Femur (tissue), 1 donor: Measurements from ENCODE around the gene RNF150.

Experiments used
- DNase-seq: peaks from one replicate; pipeline ENCODE4 v3.0.0-alpha.2; 2017

Gene RNF150

DNA sequence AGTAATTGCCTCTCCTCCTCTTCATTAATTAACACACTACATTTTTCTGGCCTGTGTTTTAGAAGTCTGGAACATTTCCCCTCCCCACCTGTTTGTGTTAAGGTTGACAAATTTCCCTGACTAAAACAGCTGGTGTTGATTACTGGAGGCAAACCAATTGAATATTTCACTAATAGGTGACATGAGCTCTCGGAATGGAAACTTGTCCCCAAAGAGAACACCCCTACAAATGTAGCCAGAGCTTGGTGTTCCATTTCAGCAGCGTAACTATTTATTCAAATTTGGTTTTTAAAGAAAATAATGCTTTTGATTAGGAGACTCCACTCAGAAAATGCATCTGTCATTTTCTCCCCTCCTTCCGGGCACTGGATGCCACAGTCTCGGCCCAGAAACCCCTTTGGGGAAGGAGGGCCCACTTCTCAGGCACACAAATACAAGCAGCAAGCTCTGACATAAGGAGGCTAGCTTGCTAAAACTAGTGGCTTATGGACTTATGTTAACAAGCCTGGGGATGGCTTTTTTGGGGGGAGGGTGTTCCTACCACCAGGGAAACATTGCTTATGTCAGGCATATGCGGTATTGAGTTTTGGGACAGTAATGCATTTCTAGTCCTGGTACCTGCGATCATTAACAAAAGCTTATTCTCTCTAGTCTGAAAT is 2.2 kb downstream of the RNF150 start:
- no peak for DNase-seq

DNA sequence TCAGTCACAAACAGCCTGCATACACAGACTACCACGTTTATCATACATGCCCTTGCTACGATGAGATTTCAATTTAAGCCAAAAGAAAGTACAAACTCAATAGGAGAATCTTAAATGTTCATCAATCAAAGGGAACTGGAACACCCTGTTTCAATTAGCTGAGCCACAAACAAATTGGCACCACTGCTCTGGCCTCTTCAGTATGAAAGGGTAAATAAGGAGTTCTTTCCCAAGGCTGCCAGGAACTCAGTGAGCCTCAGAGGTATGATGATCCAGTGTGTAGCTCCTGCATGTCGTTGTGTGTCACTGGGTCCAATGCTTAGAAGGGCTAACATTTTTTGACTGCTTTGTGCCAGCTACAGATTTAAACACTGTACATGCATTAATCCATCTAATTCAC is 5.4 kb downstream of the RNF150 start:
- no peak for DNase-seq

GRCh38 chr4:141126769-141127168 is 6.5 kb downstream of the RNF150 start:
- DNase-seq = no peak

DNA sequence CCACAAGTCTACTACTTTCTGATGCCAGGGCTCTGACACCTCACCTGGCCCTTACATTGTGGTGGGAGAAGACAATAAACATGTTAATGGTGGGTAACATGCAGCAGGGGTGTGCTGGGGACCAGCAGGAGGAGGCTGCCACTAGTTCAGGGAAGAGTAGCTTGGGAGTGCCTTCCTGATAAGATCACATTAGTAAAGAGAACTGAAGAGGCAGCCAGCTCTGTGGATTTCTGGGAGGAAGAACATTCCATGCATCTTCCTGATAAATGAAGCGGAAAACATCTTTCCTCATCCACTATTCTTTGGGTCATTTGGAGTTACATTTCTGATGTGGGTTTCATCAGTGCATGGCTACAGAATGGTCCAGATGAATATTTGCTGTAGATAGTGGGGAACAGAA is 9.0 kb downstream of the RNF150 start:
- no peak for DNase-seq

- DNase-seq = no peak
These were observed 11.4 kb downstream of the RNF150 start for GRCh38 chr4:141121768-141122454.

DNA sequence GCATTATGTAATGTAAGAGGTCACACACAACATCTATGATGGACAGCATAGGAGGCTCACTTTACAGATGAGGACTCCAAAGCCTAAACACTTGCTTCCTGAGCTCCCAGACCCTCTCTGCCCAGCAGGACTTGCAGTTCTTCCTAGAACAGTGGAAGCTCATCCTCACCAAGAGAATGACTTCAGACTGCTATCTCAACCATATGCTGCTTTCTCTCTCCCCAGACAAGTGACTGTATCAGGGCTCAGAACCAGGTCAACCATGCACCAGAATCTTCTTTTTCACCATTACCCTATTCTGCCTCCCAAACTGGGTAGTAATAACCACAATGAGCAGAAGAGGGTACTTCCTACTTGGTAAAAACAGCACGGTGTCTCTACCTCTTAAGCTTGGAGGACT is 12.2 kb downstream of the RNF150 start:
- DNase-seq = no peak

- no peak for DNase-seq
These were observed 13.2 kb downstream of the RNF150 start for GRCh38 chr4:141120036-141120593.

GRCh38 chr4:141119071-141119470 is 14.2 kb downstream of the RNF150 start:
- no peak for DNase-seq

DNA sequence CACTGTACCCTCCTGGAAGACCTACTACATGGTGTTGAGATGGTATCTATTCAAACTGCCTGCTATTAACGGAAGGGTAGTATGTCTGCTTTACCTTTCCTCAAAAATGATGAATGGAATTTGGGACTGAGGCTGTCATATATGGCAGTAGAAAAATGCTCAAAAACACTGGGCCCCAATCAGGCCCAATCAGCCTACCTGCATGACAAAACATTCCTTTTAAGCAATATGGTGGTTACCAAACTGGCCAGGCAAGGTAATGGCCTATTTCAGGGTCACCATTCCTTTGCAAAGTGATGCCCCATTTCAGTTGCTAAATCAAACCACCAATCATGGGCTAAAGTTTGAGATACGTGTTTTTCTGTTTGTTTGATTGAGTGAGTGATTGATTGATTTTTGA is 14.9 kb downstream of the RNF150 start:
- DNase-seq = no peak

GRCh38 chr4:141117935-141118334 is 15.3 kb downstream of the RNF150 start:
- DNase-seq = no peak

- DNase-seq = no peak
These were observed 23.3 kb downstream of the RNF150 start for GRCh38 chr4:141109983-141110382.

GRCh38 chr4:141107927-141108326 is 25.3 kb downstream of the RNF150 start:
- no peak for DNase-seq

DNA sequence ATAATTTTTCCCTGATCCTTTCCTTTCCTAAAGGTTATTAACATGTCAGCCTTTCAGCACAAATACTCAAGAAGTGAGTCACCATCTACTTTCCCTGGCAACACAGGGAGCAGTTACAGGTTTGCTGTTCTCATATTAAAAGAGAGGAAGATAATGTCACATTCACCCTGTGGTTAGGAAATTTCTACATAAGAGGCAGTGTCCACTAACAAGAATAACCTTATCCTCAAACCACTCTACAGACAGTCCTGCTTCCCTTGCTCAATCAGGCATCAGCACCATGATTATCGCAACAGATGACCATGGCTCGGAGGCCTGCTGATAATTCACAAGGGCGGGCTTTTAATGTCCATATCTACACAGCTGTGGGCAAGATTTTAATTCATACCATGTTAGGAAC is 30.9 kb downstream of the RNF150 start:
- no peak for DNase-seq

- DNase-seq = no peak
These were observed 31.8 kb downstream of the RNF150 start for GRCh38 chr4:141101511-141101910.

DNA sequence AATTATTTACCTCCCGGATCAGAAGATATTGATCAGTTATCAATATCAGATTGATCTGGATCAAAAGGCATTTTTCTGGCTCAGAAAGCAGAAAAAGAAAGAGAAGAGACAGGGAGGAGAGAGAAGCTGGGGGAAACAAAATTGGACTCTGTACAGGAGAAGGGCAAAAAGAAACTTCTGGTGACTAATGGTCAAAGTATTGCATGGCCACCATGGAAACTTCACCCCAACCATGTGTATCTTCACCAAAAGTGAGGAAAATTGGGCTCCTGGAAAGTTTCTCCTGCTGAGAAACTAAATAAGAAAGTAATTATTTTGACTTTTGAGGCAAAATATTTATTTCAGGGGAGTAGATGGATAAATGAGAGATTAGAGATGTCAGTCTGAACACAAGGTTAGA is 33.9 kb downstream of the RNF150 start:
- no peak for DNase-seq

GRCh38 chr4:141098163-141098562 is 35.1 kb downstream of the RNF150 start:
- no peak for DNase-seq

DNA sequence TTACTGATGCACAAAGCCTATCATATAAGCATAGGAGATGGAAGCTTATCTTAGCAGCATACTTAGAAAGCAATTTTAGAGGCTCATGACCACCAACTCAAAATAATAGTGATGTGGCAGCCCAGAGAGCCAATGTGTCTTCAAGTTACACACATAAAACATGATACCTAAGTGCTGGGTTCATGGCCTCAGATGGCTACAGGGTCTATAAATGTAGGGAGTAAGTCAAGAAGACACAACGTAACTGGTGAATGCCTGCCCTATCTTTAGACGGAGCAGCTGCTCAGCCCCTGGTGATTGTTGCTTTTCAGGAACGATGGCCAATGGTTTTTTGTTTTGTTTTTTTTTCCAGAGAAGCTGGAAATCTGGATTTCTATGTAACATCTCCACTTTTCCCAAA is 42.8 kb downstream of the RNF150 start:
- no peak for DNase-seq

GRCh38 chr4:141081921-141082395 is 51.3 kb downstream of the RNF150 start:
- DNase-seq = no peak

GRCh38 chr4:141080668-141081067 is 52.6 kb downstream of the RNF150 start:
- no peak for DNase-seq

- DNase-seq = no peak
These were observed 53.8 kb downstream of the RNF150 start for GRCh38 chr4:141079393-141079930.

DNA sequence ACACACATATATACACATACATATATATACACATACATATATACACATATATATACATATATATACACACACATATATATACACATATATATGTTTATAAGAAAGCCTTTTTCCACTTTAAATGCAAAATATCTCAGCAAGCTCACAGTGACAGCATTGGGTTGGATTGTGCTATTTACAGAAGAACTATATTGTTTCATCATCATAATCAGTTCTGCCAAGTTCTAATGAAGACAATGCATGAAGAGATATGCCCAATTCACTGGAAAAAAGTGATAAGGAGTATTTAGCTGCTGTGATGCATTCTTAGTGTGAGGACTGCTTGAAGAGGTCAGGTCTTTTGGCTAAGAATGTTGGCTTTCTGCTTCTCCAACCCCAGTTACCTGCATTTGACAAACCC is 54.4 kb downstream of the RNF150 start:
- DNase-seq = no peak

DNA sequence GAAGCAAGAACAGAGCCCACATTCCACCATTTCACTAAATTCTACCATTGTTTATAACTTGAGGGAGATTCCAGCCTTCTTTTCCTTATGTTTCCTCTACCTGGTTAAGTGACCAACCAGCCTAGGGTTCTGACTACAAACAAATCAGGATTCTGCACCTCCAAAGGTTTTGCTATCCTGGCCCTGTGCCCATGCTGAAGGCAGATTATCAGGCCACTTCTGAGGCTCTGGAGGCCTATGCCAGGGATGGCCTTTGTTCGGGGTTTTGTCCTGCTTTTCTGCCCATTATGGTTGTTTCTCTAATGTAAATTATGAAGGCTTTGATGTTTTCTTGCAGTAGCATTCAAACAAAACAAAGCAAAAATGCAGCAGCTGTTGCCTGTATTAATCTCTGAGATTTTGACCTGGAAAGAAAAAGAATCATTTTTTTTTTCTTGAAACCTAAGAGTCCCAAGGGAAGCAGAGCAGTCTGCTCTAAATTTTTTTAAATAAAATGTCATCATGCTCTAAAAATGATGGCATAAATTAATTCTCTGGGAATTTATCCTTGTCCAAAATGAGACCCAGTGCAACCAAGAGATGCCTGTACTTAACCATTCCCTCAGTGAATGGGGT is 55.6 kb downstream of the RNF150 start:
- DNase-seq = no peak

DNA sequence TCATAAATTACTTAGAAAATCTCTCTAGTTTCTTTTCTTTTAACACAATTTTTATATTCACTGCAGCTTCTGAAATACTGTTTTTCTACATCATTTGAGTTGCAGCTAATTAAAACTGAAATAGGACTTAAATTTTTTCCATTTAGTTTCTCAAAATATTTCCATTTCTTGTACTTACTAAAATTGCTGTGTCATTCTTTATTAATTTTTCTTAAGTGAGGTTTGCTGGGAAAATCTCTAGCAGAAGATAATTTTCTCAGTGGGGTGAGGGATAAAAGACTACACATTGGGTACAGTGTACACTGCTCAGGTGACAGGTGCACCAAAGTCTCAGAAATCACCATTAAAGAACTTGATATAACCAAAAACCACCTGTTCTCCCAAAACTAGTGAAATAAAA is 57.7 kb downstream of the RNF150 start:
- no peak for DNase-seq
